ENCODE data around the gene SDC4.

- TF ChIP-seq, protein P1, sequence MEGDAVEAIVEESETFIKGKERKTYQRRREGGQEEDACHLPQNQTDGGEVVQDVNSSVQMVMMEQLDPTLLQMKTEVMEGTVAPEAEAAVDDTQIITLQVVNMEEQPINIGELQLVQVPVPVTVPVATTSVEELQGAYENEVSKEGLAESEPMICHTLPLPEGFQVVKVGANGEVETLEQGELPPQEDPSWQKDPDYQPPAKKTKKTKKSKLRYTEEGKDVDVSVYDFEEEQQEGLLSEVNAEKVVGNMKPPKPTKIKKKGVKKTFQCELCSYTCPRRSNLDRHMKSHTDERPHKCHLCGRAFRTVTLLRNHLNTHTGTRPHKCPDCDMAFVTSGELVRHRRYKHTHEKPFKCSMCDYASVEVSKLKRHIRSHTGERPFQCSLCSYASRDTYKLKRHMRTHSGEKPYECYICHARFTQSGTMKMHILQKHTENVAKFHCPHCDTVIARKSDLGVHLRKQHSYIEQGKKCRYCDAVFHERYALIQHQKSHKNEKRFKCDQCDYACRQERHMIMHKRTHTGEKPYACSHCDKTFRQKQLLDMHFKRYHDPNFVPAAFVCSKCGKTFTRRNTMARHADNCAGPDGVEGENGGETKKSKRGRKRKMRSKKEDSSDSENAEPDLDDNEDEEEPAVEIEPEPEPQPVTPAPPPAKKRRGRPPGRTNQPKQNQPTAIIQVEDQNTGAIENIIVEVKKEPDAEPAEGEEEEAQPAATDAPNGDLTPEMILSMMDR (IDR thresholded peaks at IDR 0.05) = no peak
- no peak for TF ChIP-seq POLR2A (IDR thresholded peaks at IDR 0.05)
Observed at GRCh38 chr20:45320948-45321595, 27.2 kb downstream of the SDC4 start.

Measured in testis (tissue), 2 donors.